Spleen (tissue), 11 donors: ENCODE results near the gene MYOF. TPM values are rescaled to one million over a fixed set of nuclear protein-coding genes. Genes with fewer than 3 reads are reported as not detected.
"Not testable (repeated sequence)": the region's sequence is repeated elsewhere in the genome, so short reads cannot be mapped to it uniquely, and the experiment has no call there.

ENCODE experiments used
- DNase-seq: peaks from one replicate; pipeline ENCODE4 v3.0.0-alpha.2; 2020
- H3K27ac ChIP-seq, 8 donors: fragments of 200-600 bp; sonication (generic) in 7 of 8; 1 replicate in 4 of 8; 2 replicates in 4 of 8; pipeline versions ENCODE4 v1.5.0 to v1.8.0; 2016 to 2021; ENCODE audit warnings: inconsistent platforms in 4 of 8, mild to moderate bottlenecking in 4 of 8, moderate library complexity in 1 of 8
- H3K27me3 ChIP-seq, 7 donors: fragments of 200-600 bp; sonication (generic) in 6 of 7; replicated peaks in 1 of 7; 1 replicate in 4 of 7; 2 replicates in 3 of 7; pipeline versions ENCODE4 v1.5.0 to v1.8.0; 2016 to 2021; ENCODE audit warnings: inconsistent platforms in 3 of 7, mild to moderate bottlenecking in 1 of 7
- H3K36me3 ChIP-seq, 6 donors: fragments of 200-600 bp; sonication (generic) in 5 of 6; 1 replicate in 4 of 6; 2 replicates in 2 of 6; pipeline versions ENCODE4 v1.5.0 to v1.8.0; 2016 to 2021; ENCODE audit warnings: inconsistent platforms in 2 of 6
- H3K4me1 ChIP-seq, 6 donors: fragments of 200-600 bp; sonication (generic) in 5 of 6; 1 replicate in 3 of 6; 2 replicates in 3 of 6; pipeline versions ENCODE4 v1.5.0 to v1.8.0; 2016 to 2021; ENCODE audit warnings: inconsistent platforms in 3 of 6
- H3K4me3 ChIP-seq, 8 donors: fragments of 200-600 bp; sonication (generic) in 7 of 8; 1 replicate in 4 of 8; 2 replicates in 4 of 8; pipeline versions ENCODE4 v1.5.0 to v1.8.0; 2016 to 2021; ENCODE audit warnings: inconsistent platforms in 4 of 8, mild to moderate bottlenecking in 4 of 8, moderate library complexity in 2 of 8
- H3K9me3 ChIP-seq, 8 donors: fragments of 200-600 bp; sonication (generic) in 7 of 8; 1 replicate in 4 of 8; 2 replicates in 4 of 8; pipeline versions ENCODE4 v1.5.0 to v1.8.0; 2016 to 2021; ENCODE audit warnings: inconsistent platforms in 4 of 8
- POLR2A ChIP-seq, 3 donors: fragments of 450-650 bp; IDR thresholded peaks; one replicate each; pipeline ENCODE4 v1.5.1; 2017; ENCODE audit warnings: antibody characterized with exemption in 3 of 3, mild to moderate bottlenecking in 1 of 3
- POLR2AphosphoS5 ChIP-seq, 3 donors: sonication (generic); formaldehyde crosslinking; IDR thresholded peaks; one replicate each; pipeline ENCODE4 v1.5.1; 2017; ENCODE audit warnings: antibody characterized with exemption in 3 of 3
- WGBS, 5 donors: extraction: QIAGEN DNeasy Blood & Tissue Kit in 3 of 5; methylation state at CpG; one replicate each; pipeline versions ENCODE4 v1.1.5 to v1.1.7; 2013 to 2018; 5-methylcytosine and 5-hydroxymethylcytosine counted together
- intact Hi-C: fragments of 100-400 bp; cut with DNase I; formaldehyde crosslinking; loops from one replicate; pipeline ENCODE4 v1.15.0; 2023; ENCODE audit warnings: low total_unique reads
- polyA plus RNA-seq, 3 donors: library from polyadenylated mRNA; stranded (reverse); fragments of 200-250 nt; gene quantifications; one replicate each; pipeline ENCODE4 v1.2.1, GENCODE V29; 2013
- total RNA-seq, 7 donors: library from RNA; depleted of rRNA in 3 of 7; stranded (reverse); fragments of >200 nt in 3 of 7; fragmentation: NEBNext Ultra II Directional in 4 of 7; extraction: Animal tissue kit (Norgen Biotek cat#: 25700) in 4 of 7; gene quantifications; one replicate each; pipeline versions ENCODE4 v1.1.0 to v1.2.1, GENCODE V29; 2016 to 2021
- TF ChIP-seq, protein P1 (sequence below), 11 experiments: fragments of 200-600 bp in 7 of 11; fragments of 450-650 bp in 4 of 11; sonication (generic) in 4 of 11; IDR thresholded peaks in 8 of 11; conservative IDR thresholded peaks in 3 of 11; 1 replicate in 7 of 11; 2 replicates in 4 of 11; pipeline versions ENCODE4 v1.4.0 to v1.8.0; 2016 to 2021; ENCODE audit warnings: antibody characterized with exemption in 11 of 11, inconsistent platforms in 4 of 11, mild to moderate bottlenecking in 1 of 11
- donor health status: healthy with polysubstance abuse.
- donor health status: DM: no; HTN: no; CAD: no; lungs with moderate emphysema.
- donor health status: DM: no; HTN: no; CAD: no.
- donor health status: Bipolar disorder and iron deficiency.
- donor health status: healthy.
- donor health status: DM: no; HTN: no; CAD: no.
- donor health status: DM: yes; HTN: yes; CAD: no.

MYOF gene
- total and polyA plus RNA-seq, 10 donors: 1.5 to 50.8 (median 20.9) TPM

DNA sequence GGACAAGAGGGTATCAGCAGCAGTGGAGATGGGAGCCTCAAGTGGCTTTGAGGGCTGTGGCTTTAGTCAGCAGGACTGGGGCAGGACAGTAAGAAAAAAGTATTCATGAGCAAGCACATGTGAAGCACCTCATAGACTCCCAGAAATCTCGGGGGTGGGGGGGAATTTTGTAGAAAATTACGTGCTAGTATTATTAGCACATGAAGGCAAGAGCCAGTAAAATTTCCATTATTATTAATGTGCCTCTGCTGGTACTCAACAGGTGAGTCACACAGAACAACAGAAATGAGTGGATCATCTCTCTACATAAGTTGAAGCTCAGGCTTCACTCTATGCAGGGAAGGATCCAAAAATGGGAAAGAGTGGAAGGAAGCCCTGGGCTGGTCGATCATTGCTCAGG, 114.5 kb downstream of the MYOF start:
- intact Hi-C loops: no loop called here
- Histone ChIP-seq H3K4me3 (no peak overlapping the region), H3K4me1 (peaks cover 0 to 20% (median 3%) of the 10 kb centered on the region in 6 donors), H3K27me3 (no peaks in the 10 kb centered on the region), H3K27ac (no peak overlapping the region), H3K9me3 (no peaks in the 10 kb centered on the region), H3K36me3 (peaks cover 0 to 32% (median 2%) of the 10 kb centered on the region in 6 donors)
- 66 to 89% (median 84%) methylated on average over 3 of the region's 3 CpGs for WGBS, 5 donors
- TF ChIP-seq POLR2A (IDR thresholded peaks at IDR 0.05) (no peak), POLR2AphosphoS5 (IDR thresholded peaks at IDR 0.05) (no peak)
- TF ChIP-seq, protein P1, sequence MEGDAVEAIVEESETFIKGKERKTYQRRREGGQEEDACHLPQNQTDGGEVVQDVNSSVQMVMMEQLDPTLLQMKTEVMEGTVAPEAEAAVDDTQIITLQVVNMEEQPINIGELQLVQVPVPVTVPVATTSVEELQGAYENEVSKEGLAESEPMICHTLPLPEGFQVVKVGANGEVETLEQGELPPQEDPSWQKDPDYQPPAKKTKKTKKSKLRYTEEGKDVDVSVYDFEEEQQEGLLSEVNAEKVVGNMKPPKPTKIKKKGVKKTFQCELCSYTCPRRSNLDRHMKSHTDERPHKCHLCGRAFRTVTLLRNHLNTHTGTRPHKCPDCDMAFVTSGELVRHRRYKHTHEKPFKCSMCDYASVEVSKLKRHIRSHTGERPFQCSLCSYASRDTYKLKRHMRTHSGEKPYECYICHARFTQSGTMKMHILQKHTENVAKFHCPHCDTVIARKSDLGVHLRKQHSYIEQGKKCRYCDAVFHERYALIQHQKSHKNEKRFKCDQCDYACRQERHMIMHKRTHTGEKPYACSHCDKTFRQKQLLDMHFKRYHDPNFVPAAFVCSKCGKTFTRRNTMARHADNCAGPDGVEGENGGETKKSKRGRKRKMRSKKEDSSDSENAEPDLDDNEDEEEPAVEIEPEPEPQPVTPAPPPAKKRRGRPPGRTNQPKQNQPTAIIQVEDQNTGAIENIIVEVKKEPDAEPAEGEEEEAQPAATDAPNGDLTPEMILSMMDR (IDR thresholded peaks at IDR 0.05 in 8 of 11, conservative IDR thresholded peaks at IDR 0.05 in 3 of 11): no peak
- DNase-seq: no peak

DNA sequence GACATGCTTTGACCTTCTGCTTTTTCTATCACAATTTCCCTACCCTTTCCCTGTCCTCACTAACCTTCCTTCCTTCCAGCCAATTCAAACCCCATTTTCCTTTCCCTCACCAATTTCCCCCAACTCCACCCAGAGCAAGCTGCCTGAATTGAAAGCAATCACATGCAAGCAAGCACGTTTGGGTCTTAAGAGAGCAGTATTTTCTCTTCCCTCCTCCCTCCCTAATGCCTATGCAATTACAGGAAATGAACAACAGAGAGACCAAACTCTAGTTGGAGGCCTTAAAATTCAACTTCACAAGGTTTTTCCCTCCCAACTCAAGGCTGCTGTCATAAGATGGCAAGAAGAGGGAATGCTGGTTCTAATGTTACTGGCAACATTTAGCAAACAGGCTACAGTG, 117.2 kb downstream of the MYOF start:
- WGBS, 5 donors: 9 to 36% (median 16%) methylated on average over 1 of the region's 1 CpG
- H3K4me3 ChIP-seq: no peak overlapping the region
- H3K27ac ChIP-seq: peak overlapping the region in 2 of 8 donors; percentile 36 to 63
- peaks cover 0 to 20% (median 3%) of the 10 kb centered on the region in 6 donors for H3K4me1 ChIP-seq
- no peaks in the 10 kb centered on the region for H3K27me3 ChIP-seq
- intact Hi-C loops: no loop called here
- no peak for DNase-seq
- H3K9me3 ChIP-seq: no peaks in the 10 kb centered on the region
- H3K36me3 ChIP-seq: peaks cover 0 to 35% (median 2%) of the 10 kb centered on the region in 6 donors
- TF ChIP-seq, protein P1 (IDR thresholded peaks at IDR 0.05 in 8 of 11, conservative IDR thresholded peaks at IDR 0.05 in 3 of 11): no peak
- no peak for TF ChIP-seq POLR2AphosphoS5 (IDR thresholded peaks at IDR 0.05)

DNA sequence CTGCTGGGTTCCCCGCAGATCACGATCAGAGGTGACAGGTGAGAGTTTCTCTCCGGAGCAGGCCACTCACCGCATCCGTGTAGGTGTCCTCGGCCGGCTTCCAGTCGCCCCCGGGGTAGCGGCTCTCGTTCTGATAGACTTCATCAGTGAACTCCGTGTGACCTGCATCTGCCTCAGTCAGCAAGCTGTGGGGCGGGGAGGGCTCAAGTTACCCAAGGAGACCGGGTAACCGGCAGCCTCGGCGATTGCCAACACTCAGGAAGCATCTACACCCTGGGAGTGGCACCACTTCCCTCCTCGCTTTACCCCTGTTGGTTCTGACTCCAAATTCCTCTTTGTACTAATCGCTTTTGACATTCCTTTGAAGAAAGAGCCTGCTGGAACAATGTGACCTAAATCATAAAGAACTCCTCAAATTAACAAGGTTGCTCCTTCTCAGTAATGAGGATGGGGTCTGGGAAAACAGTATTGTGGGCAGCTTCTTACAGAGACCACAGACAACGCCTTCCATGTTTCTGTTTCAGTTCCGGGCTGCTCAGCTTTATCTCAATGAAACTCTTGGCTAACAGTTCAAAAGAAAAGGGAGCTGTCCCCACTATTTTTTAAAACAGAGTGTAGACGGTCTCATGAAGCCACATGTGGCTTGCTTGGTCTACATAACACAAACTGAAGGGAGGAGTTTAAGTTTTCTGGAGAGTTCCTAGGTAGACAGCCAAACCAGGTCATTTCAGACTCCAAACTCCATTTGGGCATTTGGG, 118.1 kb downstream of the MYOF start:
- peaks cover 0 to 44% (median 2%) of the 10 kb centered on the region in 6 donors for H3K36me3 ChIP-seq
- WGBS, 5 donors: 61 to 76% (median 62%) methylated on average over 21 to 22 of the region's 22 CpGs

DNA sequence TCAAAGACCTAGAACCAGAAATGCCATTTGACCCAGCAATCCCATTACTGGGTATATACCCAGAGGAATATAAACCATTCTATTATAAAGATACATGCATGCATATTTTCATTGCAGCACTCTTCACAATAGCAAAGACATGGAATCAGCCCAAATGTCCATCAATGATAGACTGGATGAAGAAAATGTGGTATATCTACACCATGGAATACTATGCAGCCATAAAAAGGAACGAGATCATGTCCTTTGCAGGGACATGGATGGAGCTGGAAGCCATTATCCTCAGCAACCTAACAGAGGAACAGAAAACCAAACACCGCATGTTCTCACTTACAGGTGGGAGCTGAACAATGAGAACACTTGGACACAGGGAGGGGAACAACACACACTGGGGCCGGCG, 123.7 kb downstream of the MYOF start:
- not testable (repeated sequence) for H3K27ac ChIP-seq, H3K4me1 ChIP-seq, H3K9me3 ChIP-seq, H3K4me3 ChIP-seq, DNase-seq, H3K27me3 ChIP-seq
- 91 to 98% (median 97%) methylated on average over 4 of the region's 4 CpGs for WGBS, 5 donors
- intact Hi-C loops: loop anchor here (10.0 kb wide), 1 partner anchor 244 kb away; no protein-coding TSS in a partner anchor
- peaks cover 0 to 64% (median 3%) of the 10 kb centered on the region in 6 donors for H3K36me3 ChIP-seq

More for the DNA sequence above, 118.1 kb downstream of the MYOF start:
- H3K4me1 ChIP-seq: peaks cover 0 to 20% (median 3%) of the 10 kb centered on the region in 6 donors
- intact Hi-C loops: no loop called here
- DNase-seq: peak; percentile 81
- no peak overlapping the region for H3K4me3 ChIP-seq
- TF ChIP-seq, protein P1 (IDR thresholded peaks at IDR 0.05 in 8 of 11, conservative IDR thresholded peaks at IDR 0.05 in 3 of 11): no peak
- TF ChIP-seq POLR2A (IDR thresholded peaks at IDR 0.05): no peak
- TF ChIP-seq POLR2AphosphoS5 (IDR thresholded peaks at IDR 0.05): no peak
- H3K27me3 ChIP-seq: no peaks in the 10 kb centered on the region
- no peaks in the 10 kb centered on the region for H3K9me3 ChIP-seq
- peak overlapping the region in 2 of 8 donors; percentile 36 to 63 for H3K27ac ChIP-seq
